Activated CD4-positive, alpha-beta T cell treated with anti-CD3 and anti-CD28 coated beads, Interleukin-2, amount 10 ng/mL, durations not matched to agents 7 days and 5 days (primary cell): ENCODE measurements around the gene USO1. TPM values are rescaled to one million over a fixed set of nuclear protein-coding genes. Genes with fewer than 3 reads are reported as not detected.
"Not testable (repeated sequence)": the region's sequence is repeated elsewhere in the genome, so short reads cannot be mapped to it uniquely, and the experiment has no call there.

Experiments used
- CTCF ChIA-PET: fragments of 350-600 bp; sonication (Branson Sonifier 250); formaldehyde crosslinking; loops from one replicate; lab custom pipeline; 2021; ENCODE audit warnings: antibody characterized with exemption; lab: Charles Lee
- POLR2A ChIA-PET: fragments of 350-600 bp; sonication (Branson Sonifier 250); formaldehyde crosslinking; loops from one replicate; lab custom pipeline; 2021; ENCODE audit warnings: antibody characterized with exemption; lab: Charles Lee
- DNase-seq: peaks from one replicate; pipeline ENCODE4 v3.0.0-alpha.2; 2020
- H3K27ac Mint-ChIP-seq: one replicate; pipeline ENCODE4 v1.8.0; 2021; ENCODE audit warnings: mild to moderate bottlenecking, moderate library complexity, mixed read lengths
- H3K27me3 Mint-ChIP-seq: one replicate; pipeline ENCODE4 v1.8.0; 2021; ENCODE audit warnings: mixed read lengths
- H3K36me3 Mint-ChIP-seq: one replicate; pipeline ENCODE4 v1.8.0; 2021; ENCODE audit warnings: low read depth, mixed read lengths
- H3K4me1 Mint-ChIP-seq: one replicate; pipeline ENCODE4 v1.8.0; 2021; ENCODE audit warnings: mixed read lengths
- H3K4me3 Mint-ChIP-seq: one replicate; pipeline ENCODE4 v1.8.0; 2021; ENCODE audit warnings: mild to moderate bottlenecking, moderate library complexity, mixed read lengths
- H3K9me3 Mint-ChIP-seq: one replicate; pipeline ENCODE4 v1.8.0; 2021; ENCODE audit warnings: mixed read lengths
- total RNA-seq, 2 experiments: library from RNA; stranded (reverse); gene quantifications; one replicate each; pipeline ENCODE4 v1.2.3, GENCODE V29; 2021

USO1 gene
- total RNA-seq, 2 experiments from 2014 or later, result 38.9 to 43.5 TPM

- CTCF ChIA-PET, result no interaction called here
Measured at GRCh38 chr4:75786526-75786925, 62.1 kb downstream of the USO1 start.

DNA sequence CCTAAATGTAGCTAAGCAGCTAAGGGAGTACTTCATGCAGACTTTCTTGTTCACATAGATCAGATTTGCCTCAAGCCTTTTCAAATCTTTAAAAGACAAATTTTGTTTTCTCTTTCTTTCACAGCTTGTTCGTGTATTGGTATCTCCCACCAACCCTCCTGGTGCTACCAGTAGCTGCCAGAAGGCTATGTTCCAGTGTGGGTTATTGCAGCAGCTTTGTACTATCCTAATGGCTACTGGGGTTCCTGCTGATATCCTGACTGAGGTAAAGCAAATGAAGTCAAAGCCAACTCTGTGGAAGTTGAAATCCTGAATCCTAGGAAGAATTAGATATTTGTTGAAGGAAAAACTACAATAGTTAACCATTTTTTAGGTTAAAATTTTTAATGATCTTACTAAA, 62.6 kb downstream of the USO1 start:
- CTCF ChIA-PET, result no interaction called here
- POLR2A ChIA-PET, result no interaction called here
- peaks cover 34% of the 10 kb centered on the region for H3K36me3 Mint-ChIP-seq
- H3K4me1 Mint-ChIP-seq, result no peaks in the 10 kb centered on the region
- H3K27me3 Mint-ChIP-seq, result no peaks in the 10 kb centered on the region
- no peaks in the 10 kb centered on the region for H3K9me3 Mint-ChIP-seq
- no peak overlapping the region for H3K27ac Mint-ChIP-seq
- DNase-seq, result no peak
- no peak overlapping the region for H3K4me3 Mint-ChIP-seq

More at GRCh38 chr4:75786526-75786925, 62.1 kb downstream of the USO1 start:
- Mint-ChIP-seq H3K4me1 (no peaks in the 10 kb centered on the region), H3K9me3 (no peaks in the 10 kb centered on the region), H3K36me3 (peaks cover 36% of the 10 kb centered on the region), H3K4me3 (no peak overlapping the region), H3K27ac (no peak overlapping the region), H3K27me3 (no peaks in the 10 kb centered on the region)
- no peak for DNase-seq
- POLR2A ChIA-PET, result no interaction called here

DNA sequence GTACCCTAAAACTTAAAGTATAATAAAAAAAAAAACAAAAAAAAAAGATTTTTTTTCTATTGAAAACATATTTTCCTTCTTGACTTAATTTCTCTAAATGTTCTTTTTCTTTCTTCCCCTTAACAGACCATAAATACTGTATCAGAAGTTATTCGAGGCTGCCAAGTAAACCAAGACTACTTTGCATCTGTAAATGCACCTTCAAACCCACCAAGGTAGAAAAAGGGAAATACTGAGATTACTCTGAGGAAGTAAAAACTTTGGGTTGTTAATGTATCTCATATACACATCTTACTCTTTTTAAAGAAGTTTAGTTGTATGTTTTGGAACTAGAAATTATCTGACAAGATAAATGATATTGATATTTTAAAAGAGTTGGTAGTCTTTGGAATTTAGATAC, 65.6 kb downstream of the USO1 start:
- peaks cover 25% of the 10 kb centered on the region for H3K36me3 Mint-ChIP-seq
- no peak overlapping the region for H3K4me3 Mint-ChIP-seq
- no peak overlapping the region for H3K27ac Mint-ChIP-seq
- CTCF ChIA-PET, result no interaction called here
- no peaks in the 10 kb centered on the region for H3K4me1 Mint-ChIP-seq
- DNase-seq, result no peak
- H3K9me3 Mint-ChIP-seq, result no peaks in the 10 kb centered on the region
- H3K27me3 Mint-ChIP-seq, result no peaks in the 10 kb centered on the region
- POLR2A ChIA-PET, result no interaction called here

DNA sequence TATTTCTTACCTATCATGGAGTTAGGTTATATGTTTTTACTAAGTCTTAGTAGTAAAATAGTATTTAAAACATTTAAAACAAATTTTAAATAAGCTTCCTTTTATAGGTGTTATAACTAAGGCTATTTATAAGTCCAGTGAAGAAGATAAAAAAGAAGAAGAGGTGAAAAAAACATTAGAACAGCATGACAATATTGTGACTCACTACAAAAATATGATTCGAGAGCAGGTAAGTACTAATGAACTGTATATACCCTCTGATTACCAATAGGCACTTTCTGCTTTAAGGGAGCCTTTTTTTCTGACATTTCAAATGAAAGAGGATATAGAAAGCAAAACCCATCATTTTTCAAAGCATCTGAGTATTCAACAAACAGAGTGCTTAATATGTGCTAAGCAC, 76.6 kb downstream of the USO1 start:
- Mint-ChIP-seq H3K4me3 (no peak overlapping the region), H3K36me3 (peaks cover 18% of the 10 kb centered on the region), H3K27ac (no peak overlapping the region), H3K4me1 (no peaks in the 10 kb centered on the region), H3K9me3 (no peaks in the 10 kb centered on the region), H3K27me3 (no peaks in the 10 kb centered on the region)
- CTCF ChIA-PET, result interaction anchor here (0.8 kb wide), 1 partner anchor 36 kb away, joined by 3 read pairs; no protein-coding TSS in a partner anchor
- DNase-seq, result no peak
- POLR2A ChIA-PET, result no interaction called here

- H3K4me3 Mint-ChIP-seq, POLR2A ChIA-PET, H3K9me3 Mint-ChIP-seq, H3K27ac Mint-ChIP-seq, CTCF ChIA-PET, H3K4me1 Mint-ChIP-seq, H3K27me3 Mint-ChIP-seq, DNase-seq: not testable (repeated sequence)
- peaks cover 22% of the 10 kb centered on the region for H3K36me3 Mint-ChIP-seq
Measured at GRCh38 chr4:75806035-75806434, 81.7 kb downstream of the USO1 start.

GRCh38 chr4:75817901-75818300, 93.5 kb downstream of the USO1 start:
- Mint-ChIP-seq H3K9me3 (no peaks in the 10 kb centered on the region), H3K4me3 (no peak overlapping the region), H3K4me1 (no peaks in the 10 kb centered on the region), H3K36me3 (peaks cover 27% of the 10 kb centered on the region), H3K27me3 (no peaks in the 10 kb centered on the region), H3K27ac (no peak overlapping the region)
- ChIA-PET CTCF (no interaction called here), POLR2A (no interaction called here)
- DNase-seq, result no peak

DNA sequence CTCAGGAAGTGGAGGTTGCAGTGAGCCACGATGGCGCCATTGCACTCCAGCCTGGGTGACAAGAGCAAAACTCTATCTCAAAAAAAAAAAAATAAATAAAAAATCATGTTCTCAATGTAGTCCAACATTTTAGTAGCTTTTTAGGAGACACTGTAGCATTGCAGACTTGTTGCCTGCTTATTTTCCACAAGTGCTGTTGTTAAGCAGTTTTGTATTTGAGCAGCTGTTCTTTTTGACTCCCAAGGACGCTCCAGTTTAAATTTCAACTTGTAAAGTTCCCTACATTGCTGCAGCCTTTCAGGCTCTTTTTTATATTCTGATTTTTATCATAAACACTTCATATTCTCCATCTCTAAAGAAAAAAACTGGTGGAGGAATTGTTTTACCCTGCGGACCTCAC, 94.7 kb downstream of the USO1 start:
- ChIA-PET POLR2A (no interaction called here), CTCF (interaction anchor here (0.7 kb wide), 1 partner anchor 56 kb away, joined by 4 read pairs; no protein-coding TSS in a partner anchor)
- Mint-ChIP-seq H3K4me1 (no peaks in the 10 kb centered on the region), H3K36me3 (peaks cover 20% of the 10 kb centered on the region), H3K27ac (no peak overlapping the region), H3K4me3 (no peak overlapping the region), H3K27me3 (no peaks in the 10 kb centered on the region), H3K9me3 (no peaks in the 10 kb centered on the region)
- no peak for DNase-seq

- no peaks in the 10 kb centered on the region for H3K4me1 Mint-ChIP-seq
- no peaks in the 10 kb centered on the region for H3K9me3 Mint-ChIP-seq
- POLR2A ChIA-PET, result interaction anchor here (0.5 kb wide), 1 partner anchor 165 kb away, joined by 6 read pairs; no protein-coding TSS in a partner anchor
- no peaks in the 10 kb centered on the region for H3K27me3 Mint-ChIP-seq
- H3K4me3 Mint-ChIP-seq, result no peak overlapping the region
- no peak for DNase-seq
- CTCF ChIA-PET, result interaction anchor here (0.9 kb wide), 1 partner anchor 25 kb away, joined by 3 read pairs; no protein-coding TSS in a partner anchor
- H3K27ac Mint-ChIP-seq, result no peak overlapping the region
- peaks cover 11% of the 10 kb centered on the region for H3K36me3 Mint-ChIP-seq
Measured at GRCh38 chr4:75820197-75820596, 95.8 kb downstream of the USO1 start.

GRCh38 chr4:75820676-75821075, 96.3 kb downstream of the USO1 start:
- Mint-ChIP-seq H3K9me3 (no peaks in the 10 kb centered on the region), H3K36me3 (peaks cover 8% of the 10 kb centered on the region), H3K4me3 (no peak overlapping the region)

DNA sequence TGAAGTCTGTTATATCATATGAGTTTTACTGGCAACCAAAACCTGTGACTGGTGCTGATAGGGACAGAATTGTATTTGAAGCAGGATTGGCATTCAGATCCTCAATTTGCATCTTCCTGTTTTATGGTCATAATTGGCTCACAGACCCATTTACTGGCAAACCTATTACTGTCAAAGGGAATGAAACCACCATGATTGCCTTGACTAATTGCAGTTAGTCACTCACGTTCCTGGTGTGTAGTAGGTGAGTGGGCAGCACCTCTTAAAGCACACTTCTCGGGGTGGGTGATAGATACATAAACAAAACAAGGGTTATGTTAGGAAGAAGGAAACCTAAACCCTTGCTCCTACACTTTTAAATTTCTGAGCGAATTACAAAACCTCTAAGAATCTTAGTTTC, 96.8 kb downstream of the USO1 start:
- Mint-ChIP-seq H3K9me3 (no peaks in the 10 kb centered on the region), H3K27ac (no peak overlapping the region), H3K36me3 (peaks cover 3% of the 10 kb centered on the region), H3K4me1 (no peaks in the 10 kb centered on the region), H3K4me3 (no peak overlapping the region), H3K27me3 (no peaks in the 10 kb centered on the region)
- ChIA-PET POLR2A (no interaction called here), CTCF (interaction anchor here (0.9 kb wide), 1 partner anchor 26 kb away, joined by 3 read pairs; no protein-coding TSS in a partner anchor)
- no peak for DNase-seq

More at GRCh38 chr4:75820676-75821075, 96.3 kb downstream of the USO1 start:
- no peak for DNase-seq
- POLR2A ChIA-PET, result interaction anchor here (0.5 kb wide), 1 partner anchor 165 kb away, joined by 6 read pairs; no protein-coding TSS in a partner anchor
- no peak overlapping the region for H3K27ac Mint-ChIP-seq
- no peaks in the 10 kb centered on the region for H3K27me3 Mint-ChIP-seq
- CTCF ChIA-PET, result interaction anchor here (0.9 kb wide), 1 partner anchor 25 kb away, joined by 3 read pairs; no protein-coding TSS in a partner anchor
- H3K4me1 Mint-ChIP-seq, result no peaks in the 10 kb centered on the region

DNA sequence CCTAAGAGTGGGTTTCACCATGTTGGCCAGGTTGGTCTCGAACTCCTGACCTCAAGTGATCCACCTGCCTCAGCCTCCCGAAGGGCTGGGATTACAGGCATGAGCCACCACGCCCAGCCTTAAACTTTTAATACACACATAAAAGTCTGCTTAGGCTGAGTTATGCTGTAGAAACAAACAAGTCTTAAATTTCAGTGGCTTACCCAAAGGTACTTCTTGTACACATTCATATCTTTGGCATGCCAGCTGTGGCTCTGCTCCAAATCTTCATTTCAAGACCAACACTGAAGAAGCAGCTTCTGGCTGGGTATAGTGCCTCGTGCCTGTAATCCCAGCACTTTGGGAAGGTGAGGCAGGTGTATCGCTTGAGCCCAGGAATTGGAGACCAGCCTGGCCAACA, 97.6 kb downstream of the USO1 start:
- POLR2A ChIA-PET, result no interaction called here

DNA sequence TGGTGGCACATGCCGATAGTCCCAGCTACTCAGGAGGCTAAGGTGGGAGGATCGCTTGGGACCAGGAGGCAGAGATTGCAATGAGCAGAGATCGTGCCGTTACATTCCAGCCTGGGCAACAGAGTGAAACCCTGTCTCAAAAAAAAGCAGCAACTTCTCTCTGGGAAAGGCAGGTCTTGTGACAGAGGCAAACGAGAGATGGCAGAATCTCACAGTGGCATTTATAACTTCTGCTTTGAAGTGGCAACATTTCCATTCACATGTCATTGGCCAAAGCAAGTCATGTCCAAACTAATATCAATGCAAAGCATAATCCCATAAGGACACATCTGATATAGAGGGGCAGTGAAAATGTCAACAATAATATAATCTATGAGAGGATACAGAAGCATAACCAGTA, 98.0 kb downstream of the USO1 start:
- Mint-ChIP-seq H3K36me3 (peaks cover 1% of the 10 kb centered on the region), H3K27ac (no peak overlapping the region), H3K27me3 (no peaks in the 10 kb centered on the region), H3K9me3 (no peaks in the 10 kb centered on the region), H3K4me1 (no peaks in the 10 kb centered on the region), H3K4me3 (no peak overlapping the region)
- no peak for DNase-seq
- POLR2A ChIA-PET, result no interaction called here
- CTCF ChIA-PET, result no interaction called here

More for the DNA sequence above, 97.6 kb downstream of the USO1 start:
- no peak for DNase-seq
- Mint-ChIP-seq H3K27me3 (no peaks in the 10 kb centered on the region), H3K9me3 (no peaks in the 10 kb centered on the region), H3K4me1 (no peaks in the 10 kb centered on the region), H3K27ac (no peak overlapping the region), H3K4me3 (no peak overlapping the region), H3K36me3 (peaks cover 1% of the 10 kb centered on the region)
- CTCF ChIA-PET, result no interaction called here

GRCh38 chr4:75823812-75824211, 99.4 kb downstream of the USO1 start:
- Mint-ChIP-seq H3K9me3 (no peaks in the 10 kb centered on the region), H3K4me3 (no peak overlapping the region), H3K27ac (no peak overlapping the region), H3K4me1 (no peaks in the 10 kb centered on the region), H3K36me3 (no peaks in the 10 kb centered on the region), H3K27me3 (no peaks in the 10 kb centered on the region)
- ChIA-PET POLR2A (no interaction called here), CTCF (no interaction called here)
- no peak for DNase-seq

DNA sequence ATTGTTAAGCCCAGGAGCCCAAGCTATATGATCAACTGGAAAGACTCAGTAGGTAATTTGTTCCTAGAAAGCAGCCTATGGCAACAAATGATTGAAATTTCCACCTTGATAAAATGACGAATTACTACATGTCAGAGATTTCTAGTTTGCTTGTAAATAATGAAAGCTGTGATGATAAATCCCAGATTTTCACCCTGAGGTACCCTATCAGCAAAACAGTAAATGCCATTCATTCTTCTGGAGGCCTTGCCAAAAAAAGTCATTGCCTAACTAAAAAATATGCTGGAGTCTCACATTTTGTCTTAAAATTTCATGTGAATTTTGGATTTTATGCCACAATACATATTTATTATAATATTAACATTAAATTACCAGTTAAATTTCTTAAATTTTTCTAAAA, 106.5 kb downstream of the USO1 start:
- Mint-ChIP-seq H3K4me3 (no peak overlapping the region), H3K27ac (no peak overlapping the region), H3K9me3 (peaks cover 6% of the 10 kb centered on the region), H3K4me1 (peaks cover 4% of the 10 kb centered on the region), H3K27me3 (peaks cover 3% of the 10 kb centered on the region), H3K36me3 (no peaks in the 10 kb centered on the region)
- DNase-seq, result no peak
- POLR2A ChIA-PET, result no interaction called here
- CTCF ChIA-PET, result interaction anchor here (1.0 to 1.9 kb wide), 2 partner anchors 10 to 17 kb away, joined by 4 to 5 read pairs; no protein-coding TSS in a partner anchor
